ENCODE results near the gene SPAG9. TPM values are rescaled to one million over a fixed set of nuclear protein-coding genes. Genes with fewer than 3 reads are reported as not detected.

The SPAG9 gene
- total RNA-seq, 1 experiment from 2014 or later: 54.3 TPM

DNA sequence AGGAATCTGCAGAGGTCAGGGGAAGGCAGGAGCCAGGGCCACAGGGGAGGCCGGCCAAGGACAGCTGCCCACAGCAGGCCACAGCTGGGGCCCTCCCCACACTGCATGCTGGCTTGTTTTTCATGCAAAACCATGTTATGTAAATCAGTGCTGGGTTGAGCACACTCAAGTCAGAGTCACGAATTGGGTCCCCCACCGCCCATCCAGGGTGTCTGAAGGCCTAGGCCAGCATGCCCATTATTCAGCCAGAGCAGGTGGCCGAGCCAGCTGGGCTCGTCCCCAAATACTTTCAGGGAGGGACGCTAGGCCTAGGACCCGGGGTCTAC lies 203.3 kb downstream of the SPAG9 start:
- Histone ChIP-seq H2BK120ac (ENCODE audit: low read depth, low read length, poor library complexity, severe bottlenecking) (no peak overlapping the region), H3K14ac (ENCODE audit: insufficient read depth, low read length) (no peak overlapping the region), H3K27me3 (ENCODE audit: insufficient read depth, low read length) (no peaks in the 10 kb centered on the region), H4K5ac (ENCODE audit: insufficient read length, low read depth, low read length) (no peak overlapping the region), H2AFZ (ENCODE audit: low read length) (no peak overlapping the region), H2AK5ac (ENCODE audit: insufficient read length, low read length) (no peak overlapping the region), H3K4me2 (ENCODE audit: insufficient read depth, insufficient read length, low read length) (no peak overlapping the region), H3T11ph (ENCODE audit: low read length) (no peak overlapping the region), H3K4ac (ENCODE audit: low read depth, low read length) (no peak overlapping the region), H3K9me3 (ENCODE audit: control insufficient read depth, low read depth, low read length) (no peaks in the 10 kb centered on the region), H3K4me1 (ENCODE audit: insufficient read depth, low read length) (peaks cover 18% of the 10 kb centered on the region; the same call in 1 of the 2 replicates), H4K20me1 (ENCODE audit: control insufficient read depth, insufficient read depth, insufficient read length) (no peaks in the 10 kb centered on the region), H2BK20ac (ENCODE audit: low read depth, low read length, poor library complexity, severe bottlenecking) (no peak overlapping the region), H3K79me1 (ENCODE audit: insufficient read depth, low read depth, low read length, poor library complexity, severe bottlenecking) (no peaks in the 10 kb centered on the region), H4K91ac (ENCODE audit: insufficient read length, low read depth, low read length) (no peak overlapping the region), H4K8ac (replicated peaks; ENCODE audit: insufficient read length, low read depth, low read length) (no peak overlapping the region), H3K79me2 (ENCODE audit: insufficient read depth, low read length) (no peaks in the 10 kb centered on the region), H2BK5ac (ENCODE audit: insufficient read length, low read length) (no peak overlapping the region), H3K27ac (ENCODE audit: insufficient read length, low read depth, low read length) (no peak overlapping the region), H2BK12ac (ENCODE audit: insufficient read length, low read depth, low read length) (no peak overlapping the region), H3K23ac (ENCODE audit: insufficient read length, low read depth, low read length) (no peak overlapping the region), H3K18ac (ENCODE audit: insufficient read length, low read depth, low read length) (no peak overlapping the region), H2BK15ac (ENCODE audit: low read depth, low read length) (no peak overlapping the region), H3K56ac (ENCODE audit: insufficient read length, low read depth, low read length) (no peak overlapping the region), H3K9ac (ENCODE audit: extremely low read depth, insufficient read length, low read length) (no peak overlapping the region), H3K23me2 (ENCODE audit: insufficient read length, low read depth, low read length, poor library complexity, severe bottlenecking) (no peaks in the 10 kb centered on the region)
- H3K27me3 Mint-ChIP-seq (ENCODE audit: low read depth): no peaks in the 10 kb centered on the region; the same call in 1 of the 2 replicates
- peaks cover 59 to 78% of the 10 kb centered on the region in 2 experiments for H3K4me1 Mint-ChIP-seq
- no peaks in the 10 kb centered on the region; a peak in 1 of 7 replicates for H3K36me3 Mint-ChIP-seq (ENCODE audit: insufficient read depth in 1 of 3, low read depth in 3 of 3)
- H3K9me3 Mint-ChIP-seq: peaks cover 2% of the 10 kb centered on the region in 2 experiments; a peak in 2 of 5 replicates
- DNase-seq: peak; percentile 75
- H3K27ac Mint-ChIP-seq: no peak overlapping the region; a peak in 1 of 7 replicates
- WGBS (ENCODE audit: extremely low coverage, insufficient read length, low lambda C conversion rate): no CpG with 5 or more reads among the region's 7 CpGs
- H3K4me3 Mint-ChIP-seq: no peak overlapping the region; a peak in 1 of 5 replicates
- TF ChIP-seq, protein P1, sequence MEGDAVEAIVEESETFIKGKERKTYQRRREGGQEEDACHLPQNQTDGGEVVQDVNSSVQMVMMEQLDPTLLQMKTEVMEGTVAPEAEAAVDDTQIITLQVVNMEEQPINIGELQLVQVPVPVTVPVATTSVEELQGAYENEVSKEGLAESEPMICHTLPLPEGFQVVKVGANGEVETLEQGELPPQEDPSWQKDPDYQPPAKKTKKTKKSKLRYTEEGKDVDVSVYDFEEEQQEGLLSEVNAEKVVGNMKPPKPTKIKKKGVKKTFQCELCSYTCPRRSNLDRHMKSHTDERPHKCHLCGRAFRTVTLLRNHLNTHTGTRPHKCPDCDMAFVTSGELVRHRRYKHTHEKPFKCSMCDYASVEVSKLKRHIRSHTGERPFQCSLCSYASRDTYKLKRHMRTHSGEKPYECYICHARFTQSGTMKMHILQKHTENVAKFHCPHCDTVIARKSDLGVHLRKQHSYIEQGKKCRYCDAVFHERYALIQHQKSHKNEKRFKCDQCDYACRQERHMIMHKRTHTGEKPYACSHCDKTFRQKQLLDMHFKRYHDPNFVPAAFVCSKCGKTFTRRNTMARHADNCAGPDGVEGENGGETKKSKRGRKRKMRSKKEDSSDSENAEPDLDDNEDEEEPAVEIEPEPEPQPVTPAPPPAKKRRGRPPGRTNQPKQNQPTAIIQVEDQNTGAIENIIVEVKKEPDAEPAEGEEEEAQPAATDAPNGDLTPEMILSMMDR (conservative IDR thresholded peaks at IDR 0.05): no peak

All from H9 (cell line).